GM23338 (cell line): Measurements from ENCODE around the gene INTS2. TPM values are rescaled to one million over a fixed set of nuclear protein-coding genes. Genes with fewer than 3 reads are reported as not detected.

ENCODE experiments used
- CREB1 ChIP-seq: fragments of 250-450 bp; sonication (Bioruptor Pico); IDR thresholded peaks from 2 replicates; pipeline ENCODE4 v1.5.0; 2020; ENCODE audit warnings: low read depth, mild to moderate bottlenecking, moderate library complexity
- ETS1 ChIP-seq: IDR thresholded peaks from 2 replicates; pipeline ENCODE4 v1.6.1; 2016; ENCODE audit warnings: antibody characterized with exemption
- EZH2 ChIP-seq: fragments of 200-600 bp; sonication (generic); IDR thresholded peaks from one replicate; pipeline ENCODE4 v1.8.0; 2017; ENCODE audit warnings: antibody characterized with exemption, mild to moderate bottlenecking, low read depth; ENCODE audit not compliant: unreplicated experiment
- EZH2phosphoT487 ChIP-seq: fragments of 200-600 bp; sonication (generic); IDR thresholded peaks from one replicate; pipeline ENCODE4 v1.8.1; 2018; ENCODE audit warnings: antibody characterized with exemption; ENCODE audit not compliant: unreplicated experiment
- JUNB ChIP-seq: IDR thresholded peaks from one replicate; pipeline ENCODE4 v1.6.1; 2016; ENCODE audit warnings: antibody characterized with exemption; ENCODE audit not compliant: unreplicated experiment
- NANOG ChIP-seq: IDR thresholded peaks from 2 replicates; pipeline ENCODE4 v1.6.1; 2016; ENCODE audit warnings: antibody characterized with exemption, borderline replicate concordance
- POLR2AphosphoS5 ChIP-seq: IDR thresholded peaks from 2 replicates; pipeline ENCODE4 v1.6.1; 2016; ENCODE audit warnings: antibody characterized with exemption, low read depth
- REST ChIP-seq: IDR thresholded peaks from one replicate; pipeline ENCODE4 v1.6.1; 2018; ENCODE audit warnings: antibody characterized with exemption; ENCODE audit not compliant: unreplicated experiment
- STAT1 ChIP-seq: IDR thresholded peaks from one replicate; pipeline ENCODE4 v1.6.1; 2016; ENCODE audit warnings: antibody characterized with exemption; ENCODE audit not compliant: unreplicated experiment
- ZNF114 ChIP-seq: fragments of 250-450 bp; sonication (Bioruptor Pico); IDR thresholded peaks from 2 replicates; pipeline ENCODE4 v1.5.0; 2020; ENCODE audit warnings: mild to moderate bottlenecking, moderate library complexity
- ZNF331 ChIP-seq: fragments of 250-450 bp; sonication (Bioruptor Pico); IDR thresholded peaks from 2 replicates; pipeline ENCODE4 v1.5.0; 2020; ENCODE audit warnings: low read depth, mild to moderate bottlenecking, moderate library complexity
- ZNF462 ChIP-seq: fragments of 250-450 bp; sonication (Bioruptor Pico); IDR thresholded peaks from 2 replicates; pipeline ENCODE4 v1.5.0; 2020; ENCODE audit warnings: mild to moderate bottlenecking, moderate library complexity
- polyA plus RNA-seq: library from polyadenylated mRNA; unstranded; fragments of >200 nt; fragmentation: Nextera tagmentation; extraction: Ambion mirVana; gene quantifications from 2 replicates; pipeline ENCODE4 v1.2.1, GENCODE V29; 2016
- total RNA-seq: library from RNA; depleted of rRNA; stranded (reverse); fragments of >200 nt; shearing (Covaris generic); gene quantifications from 2 replicates; pipeline ENCODE4 v1.2.3, GENCODE V29; 2014

Gene INTS2
- total and polyA plus RNA-seq, 2 experiments from 2014 or later, result 5.9 to 31.6 TPM

- TF ChIP-seq ZNF462 (CRISPR knock-in tag) (no peak), ZNF114 (CRISPR knock-in tag) (no peak), NANOG (no peak), POLR2AphosphoS5 (no peak), EZH2 (no peak), EZH2phosphoT487 (no peak), JUNB (no peak), ZNF331 (no peak), CREB1 (CRISPR knock-in tag) (no peak), ETS1 (no peak), REST (no peak), STAT1 (no peak)
These were observed 111.2 kb downstream of the INTS2 start (continued) for GRCh38 chr17:61816538-61816937.
